ENCODE measurements around the gene NPC1L1. TPM values are rescaled to one million over a fixed set of nuclear protein-coding genes. Genes with fewer than 3 reads are reported as not detected.

Gene NPC1L1
- total and polyA plus RNA-seq, 10 of the 15 experiments (the other 5 are each of a cell fraction or from before 2014, with no cell fraction given): 0.01 to 0.90 TPM; not detected in 8

GRCh38 chr7:44573464-44574286 lies 32.5 kb upstream of the NPC1L1 start, which contains the start of gene DDX56 (continued):
- TF ChIP-seq EGR1 (IDR thresholded peaks at IDR 0.05; ENCODE audit: borderline replicate concordance in 1 of 2, low read depth in 2 of 2, low read length in 2 of 2) (peak; percentile 27 to 35; a peak in 2 of 3 replicates), TCF12 (IDR thresholded peaks at IDR 0.05; ENCODE audit: low read depth, low read length) (no peak), SREBF2 (IDR thresholded peaks at IDR 0.05; ENCODE audit: low read length) (no peak), YY1 (IDR thresholded peaks at IDR 0.05; ENCODE audit: low read depth, low read length) (peak; percentile 95), BMI1 (IDR thresholded peaks at IDR 0.05; ENCODE audit: borderline replicate concordance) (no peak), TCF7 (IDR thresholded peaks at IDR 0.05; ENCODE audit: borderline replicate concordance) (no peak), SMARCA5 (IDR thresholded peaks at IDR 0.05) (peak; percentile 69; the same call in 1 of the 2 replicates), PAX8 (IDR thresholded peaks at IDR 0.05) (no peak), MTA3 (IDR thresholded peaks at IDR 0.05; ENCODE audit: borderline replicate concordance, low read length) (no peak), JUNB (IDR thresholded peaks at IDR 0.05) (no peak), CHD2 (IDR thresholded peaks at IDR 0.05; ENCODE audit: borderline replicate concordance, low read depth, low read length) (peak; percentile 93), IKZF1 (conservative IDR thresholded peaks at IDR 0.05) (peak; percentile 87), BHLHE40 (IDR thresholded peaks at IDR 0.05; ENCODE audit: borderline replicate concordance in 1 of 2, low read depth in 2 of 2, low read length in 1 of 2) (peak in 1 of 2 experiments; percentile 72; a peak in 2 of 4 replicates), CBFB (IDR thresholded peaks at IDR 0.05; ENCODE audit: low read depth) (peak; percentile 39; the same call in 1 of the 2 replicates), SIN3A (IDR thresholded peaks at IDR 0.05; ENCODE audit: low read depth, low read length) (peak; percentile 93), E4F1 (IDR thresholded peaks at IDR 0.05; ENCODE audit: borderline replicate concordance, partially characterized antibody) (peak; percentile 76), USF1 (IDR thresholded peaks at IDR 0.05; ENCODE audit: borderline replicate concordance, extremely low read length, insufficient read depth, low read depth, low read length) (no peak), MYC (IDR thresholded peaks at IDR 0.05; ENCODE audit: insufficient read depth, insufficient read length, insufficient replicate concordance, low read length, severe bottlenecking) (peak; percentile 79), GATAD2B (conservative IDR thresholded peaks at IDR 0.05; ENCODE audit: low read depth) (peak; percentile 73), GABPA (IDR thresholded peaks at IDR 0.05; ENCODE audit: low read depth) (peak; percentile 90), ZNF622 (IDR thresholded peaks at IDR 0.05) (no peak), RFX5 (IDR thresholded peaks at IDR 0.05; ENCODE audit: low read depth, low read length) (peak; percentile 63; the same call in 1 of the 2 replicates), NFYB (IDR thresholded peaks at IDR 0.05; ENCODE audit: insufficient read depth, low read depth, low read length) (peak; percentile 62; the same call in 1 of the 2 replicates), SUPT20H (IDR thresholded peaks at IDR 0.05; ENCODE audit: borderline replicate concordance, control insufficient read depth, low read depth, low read length) (no peak), ESRRA (IDR thresholded peaks at IDR 0.05; ENCODE audit: low read length) (no peak), ZNF24 (IDR thresholded peaks at IDR 0.05) (no peak), RELA (IDR thresholded peaks at IDR 0.05; ENCODE audit: borderline replicate concordance, partially characterized antibody) (peak; percentile 21), TBL1XR1 (IDR thresholded peaks at IDR 0.05; ENCODE audit: low read depth, low read length) (no peak)
